ENCODE results near the gene TRRAP. TPM values are rescaled to one million over a fixed set of nuclear protein-coding genes. Genes with fewer than 3 reads are reported as not detected.

Gene TRRAP
- polyA plus RNA-seq, 1 donor (not counting 4 experiments of a cell fraction or from before 2014, with no cell fraction given), result 6.1 TPM

- Histone ChIP-seq H3K9me1 (ENCODE audit: control insufficient read depth, extremely low read depth, insufficient read depth, low read length) (no peaks in the 10 kb centered on the region), H3K9me3 (ENCODE audit: control insufficient read depth, low read depth, low read length) (no peaks in the 10 kb centered on the region), H3K4me3 (ENCODE audit: control insufficient read depth in 2 of 3, extremely low read depth in 1 of 3, insufficient read depth in 2 of 3, low read depth in 1 of 3, low read length in 3 of 3) (no peak overlapping the region), H3K4me2 (ENCODE audit: control insufficient read depth, extremely low read depth, insufficient read depth, low read depth, low read length) (no peak overlapping the region), H2AFZ (ENCODE audit: control insufficient read depth, low read length) (no peak overlapping the region), H4K20me1 (ENCODE audit: control insufficient read depth, extremely low read depth, insufficient read depth, low read length) (no peaks in the 10 kb centered on the region), H3K27me3 (ENCODE audit: control insufficient read depth, extremely low read depth, insufficient read depth, low read length) (no peaks in the 10 kb centered on the region), H3K4me1 (ENCODE audit: control insufficient read depth, extremely low read depth, insufficient read depth, low read length) (no peaks in the 10 kb centered on the region), H3K79me2 (ENCODE audit: control insufficient read depth, insufficient read depth, low read length) (no peaks in the 10 kb centered on the region), H3K9ac (ENCODE audit: control insufficient read depth, extremely low read depth, insufficient read depth, low read length) (no peak overlapping the region), H3K27ac (ENCODE audit: control insufficient read depth, insufficient read depth, low read length) (no peak overlapping the region), H3K36me3 (ENCODE audit: control insufficient read depth in 2 of 2, extremely low read depth in 1 of 2, insufficient read depth in 2 of 2, low read length in 2 of 2) (peaks cover 15 to 26% of the 10 kb centered on the region in 2 experiments)
- no peak for DNase-seq (ENCODE audit: low read depth, low spot score)
- FAIRE-seq, result no peak
- dilution Hi-C loops (cut with MboI; ENCODE audit: extremely low pct_ligation_motif_present, low sequenced_read_pairs), result no loop called here
- TF ChIP-seq CTCF (optimal IDR thresholded peaks at IDR 0.05 in 1 of 3, IDR thresholded peaks at IDR 0.05 in 1 of 3, conservative IDR thresholded peaks at IDR 0.05 in 1 of 3; ENCODE audit: extremely low read depth in 1 of 3, insufficient read depth in 2 of 3, low read length in 3 of 3) (no peak), EZH2 (IDR thresholded peaks at IDR 0.05; ENCODE audit: low read length) (no peak)
Measured at GRCh38 chr7:98913612-98914011, 35.3 kb downstream of the TRRAP start.

- no peaks in the 10 kb centered on the region for H3K9me3 ChIP-seq (ENCODE audit: control insufficient read depth, low read depth, low read length)
- no peak overlapping the region for H3K4me2 ChIP-seq (ENCODE audit: control insufficient read depth, extremely low read depth, insufficient read depth, low read depth, low read length)
- H3K4me3 ChIP-seq (ENCODE audit: control insufficient read depth in 2 of 3, extremely low read depth in 1 of 3, insufficient read depth in 2 of 3, low read depth in 1 of 3, low read length in 3 of 3), result no peak overlapping the region
- FAIRE-seq (no peak), DNase-seq (ENCODE audit: low read depth, low spot score) (no peak)
- H3K27me3 ChIP-seq (ENCODE audit: control insufficient read depth, extremely low read depth, insufficient read depth, low read length), result no peaks in the 10 kb centered on the region
- TF ChIP-seq CTCF (optimal IDR thresholded peaks at IDR 0.05 in 1 of 3, IDR thresholded peaks at IDR 0.05 in 1 of 3, conservative IDR thresholded peaks at IDR 0.05 in 1 of 3; ENCODE audit: extremely low read depth in 1 of 3, insufficient read depth in 2 of 3, low read length in 3 of 3), result no peak
- no peak for TF ChIP-seq EZH2 (IDR thresholded peaks at IDR 0.05; ENCODE audit: low read length)
- H3K9me1 ChIP-seq (ENCODE audit: control insufficient read depth, extremely low read depth, insufficient read depth, low read length), result no peaks in the 10 kb centered on the region
- H3K9ac ChIP-seq (ENCODE audit: control insufficient read depth, extremely low read depth, insufficient read depth, low read length), result no peak overlapping the region
- H2AFZ ChIP-seq (ENCODE audit: control insufficient read depth, low read length), result no peak overlapping the region
- H3K36me3 ChIP-seq (ENCODE audit: control insufficient read depth in 2 of 2, extremely low read depth in 1 of 2, insufficient read depth in 2 of 2, low read length in 2 of 2), result peaks cover 22 to 24% of the 10 kb centered on the region in 2 experiments
- no peaks in the 10 kb centered on the region for H4K20me1 ChIP-seq (ENCODE audit: control insufficient read depth, extremely low read depth, insufficient read depth, low read length)
- dilution Hi-C loops (cut with MboI; ENCODE audit: extremely low pct_ligation_motif_present, low sequenced_read_pairs), result no loop called here
- H3K79me2 ChIP-seq (ENCODE audit: control insufficient read depth, insufficient read depth, low read length), result no peaks in the 10 kb centered on the region
- H3K4me1 ChIP-seq (ENCODE audit: control insufficient read depth, extremely low read depth, insufficient read depth, low read length), result no peaks in the 10 kb centered on the region
- H3K27ac ChIP-seq (ENCODE audit: control insufficient read depth, insufficient read depth, low read length), result no peak overlapping the region
Measured at GRCh38 chr7:98917331-98917730, 39.0 kb downstream of the TRRAP start.
